ENCODE results near the gene LARP6.
A peak's percentile ranks its signal among the peaks of the same experiment; 100 is the strongest.
"Not testable (repeated sequence)": the region's sequence is repeated elsewhere in the genome, so short reads cannot be mapped to it uniquely, and the experiment has no call there.

The LARP6 gene

GRCh38 chr15:70853973-70854665 is at the start of gene LARP6:
Gene LARP6 (minus strand): TSS chr15:70854157. CDS start chr15:70854088, 69 bp downstream.
- DNase-seq = no peak

- DNase-seq = no peak
These were observed 48.1 kb upstream of the LARP6 start for GRCh38 chr15:70902107-70902506.

- DNase-seq = no peak
These were observed 39.1 kb upstream of the LARP6 start for GRCh38 chr15:70892912-70893560.

- DNase-seq = peak; percentile 57
These were observed 38.3 kb upstream of the LARP6 start, which contains the start of the genes LRRC49 and THAP10 for GRCh38 chr15:70892002-70892911. Gene LRRC49 (plus strand): TSS chr15:70892826. CDS start chr15:70892895, 69 bp downstream. Gene THAP10 (minus strand): TSS chr15:70892433. CDS start chr15:70892272, 161 bp downstream.

GRCh38 chr15:70882361-70882760 is 28.4 kb upstream of the LARP6 start:
- no peak for DNase-seq

- no peak for DNase-seq
These were observed 26.8 kb upstream of the LARP6 start for GRCh38 chr15:70880781-70881180.

- DNase-seq = no peak
These were observed 25.4 kb upstream of the LARP6 start for GRCh38 chr15:70879401-70879800.

GRCh38 chr15:70876683-70877082 is 22.7 kb upstream of the LARP6 start:
- no peak for DNase-seq

GRCh38 chr15:70876011-70876410 is 22.1 kb upstream of the LARP6 start:
- no peak for DNase-seq

- DNase-seq = no peak
These were observed 21.2 kb upstream of the LARP6 start for GRCh38 chr15:70875001-70875782.

- no peak for DNase-seq
These were observed 19.5 kb upstream of the LARP6 start for GRCh38 chr15:70873232-70874054.

- not testable (repeated sequence) for DNase-seq
These were observed 17.5 kb upstream of the LARP6 start for GRCh38 chr15:70871490-70871889.

- DNase-seq = no peak
These were observed 16.1 kb upstream of the LARP6 start for GRCh38 chr15:70870051-70870450.

- DNase-seq = no peak
These were observed 15.4 kb upstream of the LARP6 start for GRCh38 chr15:70869346-70869745.

- DNase-seq = no peak
These were observed 14.0 kb upstream of the LARP6 start for GRCh38 chr15:70867911-70868467.

GRCh38 chr15:70866982-70867641 is 13.2 kb upstream of the LARP6 start:
- no peak for DNase-seq

GRCh38 chr15:70863450-70864218 is 9.7 kb upstream of the LARP6 start:
- no peak for DNase-seq

GRCh38 chr15:70859998-70860397 is 6.0 kb upstream of the LARP6 start:
- no peak for DNase-seq

GRCh38 chr15:70859322-70859908 is 5.5 kb upstream of the LARP6 start:
- no peak for DNase-seq

Data from stimulated activated CD4-positive, alpha-beta T cell treated with anti-CD3 and anti-CD28 coated beads, Interleukin-1b, Interleukin-23, amount 100 ng/mL, for 48 hours (primary cell).